ENCODE results near the gene SLC30A1.
"Not testable (repeated sequence)": the region's sequence is repeated elsewhere in the genome, so short reads cannot be mapped to it uniquely, and the experiment has no call there.

Gene SLC30A1

GRCh38 chr1:211547710-211548109 is 31.3 kb downstream of the SLC30A1 start:
- DNase-seq, result peak; percentile 38

GRCh38 chr1:211546543-211546942 is 32.4 kb downstream of the SLC30A1 start:
- DNase-seq, result no peak

- no peak for DNase-seq
Measured at GRCh38 chr1:211543025-211543424, 35.9 kb downstream of the SLC30A1 start.

GRCh38 chr1:211541720-211542477 is 37.1 kb downstream of the SLC30A1 start:
- DNase-seq, result no peak

GRCh38 chr1:211541278-211541677 is 37.7 kb downstream of the SLC30A1 start:
- DNase-seq, result no peak

GRCh38 chr1:211540824-211541223 is 38.1 kb downstream of the SLC30A1 start:
- not testable (repeated sequence) for DNase-seq

- DNase-seq, result no peak
Measured at GRCh38 chr1:211538287-211538686, 40.7 kb downstream of the SLC30A1 start.

- DNase-seq, result no peak
Measured at GRCh38 chr1:211537253-211537652, 41.7 kb downstream of the SLC30A1 start.

GRCh38 chr1:211536606-211537005 is 42.4 kb downstream of the SLC30A1 start:
- no peak for DNase-seq

- DNase-seq, result no peak
Measured at GRCh38 chr1:211535346-211535745, 43.6 kb downstream of the SLC30A1 start.

GRCh38 chr1:211534545-211535291 is 44.2 kb downstream of the SLC30A1 start:
- no peak for DNase-seq

GRCh38 chr1:211532088-211532444 is 46.9 kb downstream of the SLC30A1 start:
- DNase-seq, result no peak

- DNase-seq, result no peak
Measured at GRCh38 chr1:211531194-211532087, 47.5 kb downstream of the SLC30A1 start.

GRCh38 chr1:211530102-211530501 is 48.9 kb downstream of the SLC30A1 start:
- DNase-seq, result no peak

- no peak for DNase-seq
Measured at GRCh38 chr1:211529453-211529852, 49.5 kb downstream of the SLC30A1 start.

GRCh38 chr1:211529011-211529410 is 50.0 kb downstream of the SLC30A1 start:
- no peak for DNase-seq

GRCh38 chr1:211527888-211528287 is 51.1 kb downstream of the SLC30A1 start:
- no peak for DNase-seq

- DNase-seq, result no peak
Measured at GRCh38 chr1:211527006-211527405, 52.0 kb downstream of the SLC30A1 start.

- DNase-seq, result no peak
Measured at GRCh38 chr1:211526101-211526500, 52.9 kb downstream of the SLC30A1 start.

GRCh38 chr1:211525101-211525676 is 53.8 kb downstream of the SLC30A1 start:
- no peak for DNase-seq

GRCh38 chr1:211524521-211524920 is 54.4 kb downstream of the SLC30A1 start:
- DNase-seq, result no peak

GRCh38 chr1:211522804-211523203 is 56.2 kb downstream of the SLC30A1 start:
- DNase-seq, result no peak
